GM19455 (cell line): ENCODE measurements around the gene SCN2A.

Experiments
- ATAC-seq: cut with Tn5 transposase; IDR thresholded peaks from one replicate; pipeline ENCODE4 v1.9.1; 2021; ENCODE audit not compliant: unreplicated experiment

Gene SCN2A

DNA sequence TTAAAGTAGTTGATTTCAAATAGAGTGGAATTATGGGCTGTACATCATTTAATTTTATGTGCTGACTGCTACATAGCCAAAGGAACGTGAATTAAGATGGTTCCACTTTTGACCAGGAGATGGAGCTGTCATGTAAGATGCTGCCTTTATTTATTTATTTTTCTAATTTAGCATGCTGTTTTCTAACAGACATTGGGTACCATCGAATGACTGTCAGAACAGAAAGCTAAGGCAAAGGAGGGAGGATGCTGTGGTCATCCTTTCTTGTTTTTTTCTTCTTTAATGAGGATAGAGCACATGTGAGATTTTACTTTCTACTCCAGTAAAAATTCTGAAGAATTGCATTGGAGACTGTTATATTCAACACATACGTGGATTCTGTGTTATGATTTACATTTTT, at the start of gene SCN2A:
SCN2A (plus strand) TSS at position 185 of the 400 bp plus-strand sequence. CDS start 56,410 bp downstream, outside the sequence.
- no peak for ATAC-seq

DNA sequence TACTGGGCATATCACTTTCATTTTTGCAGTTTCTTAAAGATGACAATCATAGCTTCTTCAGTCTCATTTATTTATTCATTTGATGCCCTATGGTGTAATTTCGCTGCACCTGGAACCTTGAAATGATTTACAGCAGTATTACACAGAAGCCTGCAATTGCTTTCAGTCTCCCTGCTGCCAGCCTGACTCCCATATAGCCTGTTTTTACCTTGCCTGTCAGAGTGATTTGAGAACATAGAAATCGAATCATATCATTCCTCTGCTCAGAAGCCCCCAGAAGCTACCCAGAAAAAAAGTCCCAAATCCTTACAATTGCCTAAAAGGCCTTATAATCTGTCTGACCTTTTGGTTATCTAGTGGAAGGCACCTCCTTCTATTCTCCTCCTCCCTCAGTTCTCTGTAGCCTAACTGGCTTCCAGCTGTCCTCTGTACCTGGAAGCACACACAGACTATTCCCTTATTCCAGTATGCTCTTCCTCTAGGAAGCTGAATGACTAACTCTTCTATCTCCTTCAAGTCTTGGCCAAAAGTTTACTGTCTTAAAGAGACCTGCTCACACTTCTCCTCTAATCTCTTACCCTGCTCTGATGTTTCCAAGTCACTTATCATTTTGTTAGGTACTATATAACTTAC, 48.0 kb upstream of the SCN2A start:
- ATAC-seq = no peak

DNA sequence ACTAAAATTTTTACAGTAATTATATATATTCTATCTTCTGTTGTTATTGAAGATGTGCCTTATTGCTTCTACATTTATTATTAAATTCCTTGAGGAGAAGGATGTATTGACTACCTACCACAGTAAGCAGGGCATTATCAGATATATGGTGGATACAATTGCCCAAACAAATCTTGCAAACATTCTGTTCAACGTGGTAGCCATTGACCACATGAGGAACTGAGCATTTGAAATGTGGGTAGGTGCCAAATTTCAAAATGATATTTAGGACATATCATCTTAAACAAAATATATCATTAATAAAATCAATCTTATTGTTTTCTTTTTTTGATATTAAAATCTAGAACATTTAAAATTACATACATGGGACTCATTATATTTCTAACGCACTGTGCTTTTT, 46.5 kb upstream of the SCN2A start:
- peak; percentile 26 for ATAC-seq

DNA sequence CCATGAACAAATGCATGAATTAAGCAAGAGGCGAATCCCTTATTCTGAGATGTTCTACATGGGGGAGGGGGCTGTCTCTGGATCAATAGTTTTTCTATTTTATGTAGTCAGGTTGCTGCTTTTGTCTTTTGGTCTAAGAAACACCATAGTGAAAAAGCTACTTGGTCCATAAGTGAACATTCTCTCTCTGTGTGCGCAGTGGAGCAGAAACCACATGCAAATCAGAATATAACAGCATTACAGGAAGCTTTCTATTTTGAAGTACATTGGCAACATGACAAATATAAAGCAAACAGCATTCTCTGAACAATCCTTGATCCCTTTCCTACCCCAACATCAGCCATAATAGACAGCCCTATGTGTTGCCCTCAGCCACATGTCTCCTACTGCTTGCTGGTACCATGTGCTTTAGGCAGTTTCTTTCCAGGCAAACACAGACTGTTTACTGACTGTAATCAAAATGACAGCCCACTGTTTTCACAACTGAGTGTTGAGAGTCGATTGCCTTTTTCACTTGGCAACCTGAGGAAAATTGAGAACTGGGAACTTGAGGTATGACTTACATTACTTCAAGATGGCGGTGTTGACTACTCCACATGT, 45.9 kb upstream of the SCN2A start:
- peak; percentile 97 for ATAC-seq

DNA sequence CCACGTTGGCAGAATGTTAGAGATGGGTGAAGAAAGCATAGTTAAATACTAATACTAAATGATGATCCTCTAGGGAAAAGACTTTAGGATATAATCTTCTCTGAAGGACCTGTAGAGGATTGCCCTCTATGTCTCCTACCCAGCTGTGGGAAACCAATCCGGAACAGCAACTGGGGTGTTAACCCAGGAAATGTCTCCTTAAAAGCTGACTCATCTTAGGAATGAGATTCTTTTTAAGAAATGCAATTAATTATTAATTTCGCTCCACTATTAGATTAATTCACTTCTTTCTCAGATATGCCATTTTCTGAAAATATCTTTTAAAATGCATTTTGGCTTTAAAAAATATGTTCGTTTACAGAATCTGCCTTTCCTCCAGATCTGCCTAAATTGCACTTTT, 42.8 kb upstream of the SCN2A start:
- ATAC-seq = no peak

DNA sequence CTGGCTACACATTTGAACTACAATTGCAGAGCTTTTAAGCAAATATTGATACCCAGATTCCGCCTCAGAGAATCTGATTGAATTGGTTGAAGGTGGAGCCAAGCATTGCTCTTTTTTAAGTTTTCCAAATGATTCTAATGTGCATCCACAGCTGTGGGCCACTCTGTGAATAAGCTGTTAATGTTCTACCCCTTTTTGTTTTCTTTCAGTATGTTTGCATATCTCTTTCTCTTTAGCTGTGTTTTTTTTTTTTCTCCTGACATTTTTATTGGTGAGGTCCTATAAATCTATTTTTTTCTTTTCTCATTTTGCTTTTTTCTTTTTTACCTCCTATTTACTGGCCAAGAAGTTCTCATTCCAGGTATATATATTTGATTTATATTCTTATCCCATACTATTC, 41.9 kb upstream of the SCN2A start:
- no peak for ATAC-seq

DNA sequence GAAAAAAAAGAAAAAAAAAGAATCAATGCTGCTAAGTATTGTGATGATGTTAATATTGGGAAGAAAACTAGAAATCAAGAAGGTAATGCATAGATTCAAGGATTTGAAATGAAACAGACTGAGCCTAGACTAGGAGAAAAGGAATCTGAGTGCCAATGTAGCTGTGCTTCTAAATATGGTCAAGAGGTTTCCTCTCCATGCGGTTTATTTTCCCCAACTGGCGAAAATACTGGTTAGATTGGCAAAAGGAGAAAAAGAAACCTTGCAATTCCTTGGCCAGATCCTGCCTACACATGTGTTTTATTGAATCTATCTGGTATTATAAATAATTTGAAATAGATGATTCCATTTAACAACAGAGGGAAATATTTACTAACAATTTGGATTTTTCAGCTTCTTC, 41.0 kb upstream of the SCN2A start:
- no peak for ATAC-seq

DNA sequence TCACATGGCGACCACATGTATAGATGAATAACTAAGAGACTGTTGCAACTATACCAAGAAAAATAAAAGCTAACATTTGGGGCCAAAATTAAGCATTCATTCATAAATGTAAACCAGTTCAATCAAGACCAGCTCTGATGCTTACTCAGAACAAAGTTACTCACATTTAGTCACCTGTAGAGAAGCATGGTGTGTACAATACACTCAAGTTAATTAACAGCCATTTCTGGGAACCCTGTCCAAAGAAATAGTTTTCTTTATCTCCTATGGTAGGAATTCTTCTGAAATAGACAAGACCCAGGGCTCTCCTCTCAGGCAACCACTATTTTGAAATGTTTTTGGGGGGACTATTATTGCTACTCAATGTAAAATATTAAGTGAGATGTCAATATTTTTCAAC, 37.0 kb upstream of the SCN2A start:
- ATAC-seq = no peak

DNA sequence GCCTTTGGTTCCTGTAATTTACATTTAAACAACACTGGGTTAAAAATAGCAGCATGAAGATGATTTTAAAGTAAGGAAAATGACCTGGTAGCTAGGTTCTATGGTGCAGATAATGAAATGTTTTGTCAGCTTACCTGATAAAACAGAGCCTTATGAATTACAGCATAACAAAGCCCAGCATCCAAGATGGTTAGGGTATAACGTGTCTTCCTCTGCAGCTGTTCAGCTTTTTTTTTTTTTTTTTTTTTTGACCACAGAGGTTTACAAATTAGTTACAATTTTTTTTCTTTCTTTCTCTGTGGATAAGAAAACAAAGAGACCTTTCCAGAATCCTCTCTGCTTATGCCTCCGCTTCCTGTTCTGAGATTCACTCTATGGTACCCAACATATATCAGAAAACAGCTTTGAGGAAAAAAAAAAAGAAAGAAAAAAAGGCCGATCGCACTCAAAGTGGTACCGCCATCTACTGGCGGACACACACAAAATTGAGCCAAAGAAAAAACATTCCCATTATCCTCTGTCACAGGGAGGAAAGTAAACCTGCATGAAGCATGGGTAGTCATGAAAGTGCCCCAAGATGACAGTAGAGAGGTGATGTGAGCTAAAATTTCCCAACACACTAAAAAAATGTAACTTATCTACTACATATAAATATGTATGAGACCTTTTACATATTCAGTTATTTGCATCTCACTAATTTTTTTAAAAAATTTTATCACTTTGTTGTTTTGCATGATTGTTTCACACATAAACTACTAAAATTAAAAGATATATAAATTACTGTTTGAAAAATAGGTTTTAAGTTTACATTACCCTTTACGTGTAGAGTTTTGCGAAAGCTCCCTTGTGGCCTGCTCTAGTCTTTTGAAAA, 35.3 kb upstream of the SCN2A start, which contains the start of gene SCN3A:
SCN3A (minus strand) TSS at position 362 of the 871 bp plus-strand sequence. CDS start 27,656 bp downstream, outside the sequence.
- ATAC-seq = peak; percentile 72

DNA sequence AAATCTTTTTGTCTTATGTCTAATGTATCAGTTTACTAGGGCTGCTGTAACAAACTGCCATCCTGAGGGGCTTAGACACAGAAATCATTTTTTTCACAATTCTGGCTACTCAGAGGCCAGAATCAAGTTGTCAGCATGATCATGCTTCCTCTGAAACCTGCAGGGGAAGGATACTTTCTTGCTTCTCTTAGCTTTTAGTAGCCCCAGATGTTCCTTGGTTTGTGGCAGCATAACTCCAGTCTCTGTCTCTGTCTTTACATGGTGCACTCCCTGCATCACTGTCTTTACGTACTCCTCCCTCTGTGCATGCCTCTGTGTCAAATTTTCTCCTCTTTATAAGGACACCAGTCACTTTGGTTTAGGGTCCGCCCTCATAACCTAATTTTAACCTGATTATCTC, 33.3 kb upstream of the SCN2A start:
- no peak for ATAC-seq

DNA sequence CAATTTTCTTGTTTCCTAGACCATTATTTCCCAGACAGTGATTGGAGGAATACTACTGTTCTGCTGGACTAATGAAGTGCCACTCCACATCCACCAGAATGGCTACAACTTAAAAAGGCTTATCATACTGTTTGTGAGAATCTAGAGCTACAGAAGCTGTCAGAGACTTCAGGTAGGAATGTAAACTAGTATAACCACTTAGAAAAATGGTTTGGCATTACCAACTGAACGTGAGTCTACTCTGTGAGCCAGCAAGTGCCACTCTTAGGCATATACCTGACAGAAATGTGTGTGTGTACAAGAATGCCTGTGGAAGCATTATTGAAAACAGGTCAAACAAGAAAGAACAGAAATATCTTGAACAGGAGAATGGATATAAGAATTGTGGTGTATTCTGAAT, 31.1 kb upstream of the SCN2A start:
- no peak for ATAC-seq

DNA sequence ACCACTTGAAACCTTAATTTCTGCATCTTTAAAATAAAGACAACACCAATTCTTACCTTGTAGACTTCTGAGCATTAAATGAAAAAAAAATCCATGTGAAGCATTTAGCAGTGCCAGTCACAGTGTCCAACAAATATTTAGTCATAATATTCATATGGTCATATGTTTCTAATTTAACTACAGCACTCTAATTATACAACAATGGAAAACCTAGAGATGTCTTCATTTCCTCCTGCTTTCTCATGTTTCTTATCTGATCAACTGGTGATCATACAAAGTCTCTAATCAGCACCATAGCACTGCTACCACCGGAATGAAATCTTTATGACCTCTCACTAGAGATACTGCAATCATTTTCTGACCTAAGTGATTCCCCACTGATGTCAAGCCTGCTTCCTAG, 25.1 kb upstream of the SCN2A start:
- no peak for ATAC-seq

DNA sequence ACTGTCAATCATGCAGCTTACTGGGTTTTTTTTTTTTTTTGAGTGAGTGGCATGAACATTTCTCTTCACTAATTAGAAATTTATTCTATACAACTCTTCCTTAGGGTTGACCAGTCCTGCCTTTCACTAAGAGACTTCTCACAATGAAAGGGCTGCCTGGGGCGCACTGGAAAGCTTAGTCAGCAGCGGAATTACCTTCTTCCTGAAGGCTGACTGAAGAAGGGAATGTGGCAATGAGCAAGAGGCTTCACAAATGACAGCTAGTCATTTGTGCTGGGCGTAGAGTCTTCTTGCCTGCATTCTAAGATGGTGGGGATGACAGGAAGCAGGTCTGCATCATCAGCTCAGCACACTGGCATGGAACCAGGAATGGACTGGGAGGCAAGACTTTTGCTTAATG, 19.7 kb upstream of the SCN2A start:
- ATAC-seq = no peak

DNA sequence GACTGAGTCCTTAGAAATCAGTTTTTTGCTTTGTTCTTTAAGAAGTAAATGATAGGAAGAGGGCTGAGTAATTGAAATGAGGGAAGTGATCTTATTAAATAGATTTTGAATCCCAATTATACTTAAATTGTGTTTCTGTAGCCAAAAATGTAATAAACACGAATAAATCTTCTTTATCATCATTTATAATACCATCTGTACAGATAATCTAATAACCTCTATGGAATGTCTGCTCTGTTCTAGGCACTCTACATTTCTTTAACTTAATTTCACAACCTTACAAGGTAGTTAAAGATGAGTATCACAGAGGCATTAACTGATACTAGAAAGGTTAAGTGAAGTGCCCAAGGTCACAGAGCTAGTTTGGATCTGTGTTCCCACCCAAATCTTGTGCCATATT, 14.3 kb upstream of the SCN2A start:
- ATAC-seq = no peak

DNA sequence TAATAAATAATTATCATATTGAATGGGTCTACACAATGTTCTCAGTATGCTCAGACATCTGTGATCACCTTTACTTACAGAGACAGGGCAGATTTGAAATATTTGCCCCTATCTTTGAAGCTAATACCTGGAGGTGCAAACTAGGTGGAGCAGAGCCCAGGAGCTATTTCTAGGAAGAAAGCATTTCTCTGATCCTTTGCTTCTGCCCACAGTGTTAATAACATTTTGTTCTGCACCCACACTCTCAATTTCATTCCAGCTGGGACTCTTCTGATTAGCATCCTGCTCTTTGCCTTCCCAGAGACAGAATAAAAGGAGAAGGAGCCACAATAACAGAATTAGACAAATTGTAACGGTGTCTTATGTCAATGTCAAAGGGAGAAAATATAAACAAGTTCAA, 11.6 kb upstream of the SCN2A start:
- ATAC-seq = no peak

DNA sequence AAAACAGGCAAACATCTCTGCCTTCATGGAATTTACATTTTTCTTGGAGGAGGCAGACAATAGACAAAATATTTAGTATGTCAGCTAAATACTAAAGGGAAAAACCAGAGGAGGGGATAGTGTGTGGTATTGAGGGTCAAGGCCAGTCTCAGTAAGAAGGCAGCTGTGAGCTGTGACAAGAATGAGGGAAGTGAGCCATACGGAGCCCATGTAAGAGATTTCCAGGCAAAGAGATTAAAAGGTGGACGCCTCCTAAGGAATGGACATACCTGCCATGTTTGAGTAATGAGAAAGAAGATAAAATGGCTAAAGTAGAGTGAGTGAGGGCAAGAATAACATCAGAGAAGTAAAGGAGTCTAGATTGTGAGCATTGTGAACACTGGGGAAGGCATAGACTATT, 2.2 kb upstream of the SCN2A start:
- ATAC-seq = no peak

DNA sequence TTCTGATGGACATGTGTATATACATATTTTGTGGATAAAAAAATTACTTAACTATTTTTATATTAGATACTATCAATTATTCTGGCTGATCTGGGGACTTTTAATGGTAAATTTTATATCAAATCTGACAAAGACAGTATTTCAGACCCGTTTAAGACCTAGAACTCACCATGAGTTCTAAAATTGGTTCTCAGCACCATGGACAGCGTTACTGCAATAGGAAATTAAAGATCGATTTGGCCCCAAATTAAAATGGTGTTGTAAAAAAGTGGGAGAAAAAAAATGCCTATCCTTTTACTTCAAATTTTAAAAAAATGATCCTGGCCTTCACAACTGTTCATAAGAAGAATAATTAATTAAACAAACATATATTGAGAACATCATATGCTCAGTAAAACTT, 919 bp upstream of the SCN2A start:
- no peak for ATAC-seq

DNA sequence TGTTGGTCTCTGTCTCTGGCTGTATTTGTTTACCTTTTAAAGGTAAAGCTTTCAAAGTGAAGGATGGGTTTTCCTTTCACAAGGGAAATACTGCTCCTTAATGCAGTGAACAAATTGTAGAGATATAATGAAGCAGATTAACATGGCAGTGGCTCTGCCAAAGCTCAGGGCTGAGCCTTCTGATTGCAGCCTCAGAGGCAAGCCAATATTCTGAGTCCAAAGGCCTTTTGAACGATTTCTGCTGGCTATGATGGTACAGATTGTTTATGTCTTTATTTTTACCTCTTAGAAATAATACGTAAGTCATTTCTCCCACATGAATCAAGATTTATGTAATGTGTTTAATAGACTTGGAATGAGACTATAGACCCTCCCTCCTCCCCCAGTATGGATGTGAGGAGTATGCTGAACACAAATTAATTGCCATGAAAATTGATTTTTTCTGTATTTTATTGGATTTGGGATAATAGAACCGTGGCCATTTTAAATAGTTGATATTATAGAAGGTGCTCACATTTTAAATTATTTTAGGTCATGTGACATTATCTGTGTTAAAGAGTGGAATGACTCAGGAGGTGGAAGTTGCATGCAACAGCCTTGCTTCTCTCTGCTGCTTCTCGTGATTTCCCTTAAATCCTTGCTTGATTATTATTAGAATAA, 772 bp downstream of the SCN2A start:
- ATAC-seq = no peak

DNA sequence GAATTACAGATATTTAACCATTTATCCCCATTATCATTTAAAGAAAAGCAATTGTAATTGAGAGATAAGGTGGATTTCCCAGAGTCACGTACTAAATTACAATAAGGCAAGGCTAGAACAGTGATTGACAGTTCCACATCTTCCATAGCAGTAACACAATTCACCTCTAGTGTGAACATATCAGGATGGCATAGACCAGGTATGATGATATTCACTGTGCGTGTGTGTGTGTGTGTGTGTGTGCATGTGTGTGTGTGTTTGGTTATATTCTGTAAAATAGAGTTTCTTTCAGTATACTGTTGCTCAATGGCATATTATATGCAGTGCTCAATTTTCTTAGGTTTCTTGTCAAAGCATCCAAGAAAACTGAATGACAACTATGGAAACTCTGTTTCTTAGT, 1.7 kb downstream of the SCN2A start:
- ATAC-seq = no peak

DNA sequence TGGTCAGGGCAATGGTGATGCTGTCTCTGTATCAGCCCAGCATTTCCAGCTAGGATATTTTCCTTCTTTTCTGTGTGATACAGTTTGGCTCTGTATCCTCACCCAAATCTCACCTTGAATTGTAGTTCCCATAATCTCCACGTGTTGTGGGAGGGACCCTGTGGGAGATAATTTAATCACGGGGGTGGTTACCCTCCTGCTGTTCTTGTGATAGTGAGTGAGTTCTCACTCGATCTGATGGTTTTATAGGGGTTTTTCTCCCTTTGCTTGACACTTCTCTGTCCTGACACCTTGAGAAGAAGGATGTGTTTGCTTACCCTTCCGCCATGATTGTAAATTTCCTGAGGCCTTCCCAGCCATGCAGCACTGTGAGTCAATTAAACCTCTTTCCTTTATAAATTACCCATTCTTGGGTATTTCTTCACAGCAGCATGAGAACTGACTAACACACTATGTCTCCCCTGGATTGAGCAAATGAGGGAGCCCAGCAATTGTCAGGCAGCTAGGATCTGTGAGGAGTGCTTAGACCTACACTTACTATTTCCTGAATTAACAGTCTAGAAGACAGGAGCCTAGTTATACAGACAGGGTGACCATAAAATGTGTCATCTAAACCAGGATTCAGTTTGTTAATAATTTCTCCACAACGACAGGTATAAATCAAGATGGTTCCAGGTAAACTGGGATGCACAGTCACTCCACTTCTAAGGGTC, 6.0 kb downstream of the SCN2A start:
- ATAC-seq = no peak

DNA sequence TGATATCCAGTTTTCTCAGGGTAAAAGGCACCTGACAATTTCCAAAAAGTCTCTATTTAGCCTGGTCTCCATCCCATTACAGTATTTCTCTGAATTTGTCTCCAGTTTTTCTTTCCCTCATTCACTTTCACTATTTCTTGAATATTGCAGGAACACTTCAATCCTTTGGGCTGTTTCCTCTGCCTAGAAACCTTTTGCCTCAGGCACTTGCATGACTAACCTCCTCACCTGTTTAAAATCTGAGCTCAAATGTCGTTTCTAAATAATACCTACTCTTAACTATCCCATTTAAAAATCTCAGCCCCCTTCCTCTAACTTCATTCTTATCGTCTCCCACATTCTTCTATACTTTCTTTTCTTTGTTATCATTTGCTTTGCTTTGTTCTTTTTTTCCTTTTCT, 9.0 kb downstream of the SCN2A start:
- ATAC-seq = no peak
